ENCODE results near the gene IAH1.

GRCh38 chr2:9441556-9441955 is 32.8 kb upstream of the IAH1 start:
- TF ChIP-seq CTCF (IDR thresholded peaks at IDR 0.05; ENCODE audit: insufficient read depth, low read depth, low read length) (no peak), EZH2 (IDR thresholded peaks at IDR 0.05; ENCODE audit: insufficient read depth, low read length) (no peak)

Data from astrocyte (in vitro differentiated cells and primary cell).